Measurements from ENCODE around the gene PRR35. TPM values are rescaled to one million over a fixed set of nuclear protein-coding genes. Genes with fewer than 3 reads are reported as not detected.

The PRR35 gene
- total RNA-seq, 1 donor from 2014 or later: not detected

DNA sequence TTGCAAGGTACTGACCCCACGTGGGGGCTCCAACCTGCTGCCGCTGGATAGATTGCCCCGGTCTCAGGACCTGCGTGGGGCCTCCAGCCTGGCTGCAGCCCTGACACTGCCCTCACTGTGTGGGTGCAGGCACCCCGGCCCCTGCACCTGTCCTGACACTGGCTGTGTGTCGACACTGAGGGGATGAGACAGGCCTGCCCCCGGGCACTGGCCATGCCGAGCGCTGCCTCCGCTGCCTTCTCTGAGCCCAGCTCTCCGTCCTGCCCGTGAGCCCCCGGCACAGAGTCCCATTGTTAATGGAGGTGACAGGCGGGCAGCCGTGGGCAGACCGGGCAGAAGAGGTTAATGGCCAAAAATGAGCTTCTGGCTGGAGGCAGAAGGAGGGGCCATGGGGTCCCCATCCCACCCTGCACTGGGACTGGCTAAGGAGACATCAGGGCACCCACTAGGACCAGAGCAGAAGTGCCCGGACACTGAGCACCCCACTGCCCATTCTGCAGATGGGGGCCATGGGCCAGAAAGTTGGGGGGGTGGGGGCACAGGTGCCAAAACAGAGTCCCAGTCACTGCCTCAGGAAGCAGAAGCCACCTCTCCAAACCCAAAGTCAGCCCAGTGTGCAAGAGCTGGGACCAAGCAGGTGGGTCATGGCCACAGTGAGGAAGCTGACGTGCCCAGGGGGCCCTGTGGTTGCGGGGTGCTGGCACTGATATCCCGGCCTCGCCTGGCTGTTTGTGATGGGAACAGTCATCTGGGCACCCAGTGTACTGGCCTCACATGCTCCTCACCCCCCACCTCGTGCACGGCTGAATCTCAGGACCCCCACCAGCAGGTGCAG is 2.5 kb upstream of the PRR35 start:
- Mint-ChIP-seq H3K4me3 (ENCODE audit: low read depth) (no peak overlapping the region), H3K36me3 (ENCODE audit: low read depth) (peaks cover 3% of the 10 kb centered on the region), H3K27ac (no peak overlapping the region), H3K27me3 (ENCODE audit: low read depth) (peaks cover 10% of the 10 kb centered on the region), H3K4me1 (ENCODE audit: low read depth) (no peaks in the 10 kb centered on the region), H3K9me3 (no peaks in the 10 kb centered on the region)
- intact Hi-C loops (cut with micrococcal nuclease): no loop called here
- DNase-seq (ENCODE audit: low spot score): no peak

DNA sequence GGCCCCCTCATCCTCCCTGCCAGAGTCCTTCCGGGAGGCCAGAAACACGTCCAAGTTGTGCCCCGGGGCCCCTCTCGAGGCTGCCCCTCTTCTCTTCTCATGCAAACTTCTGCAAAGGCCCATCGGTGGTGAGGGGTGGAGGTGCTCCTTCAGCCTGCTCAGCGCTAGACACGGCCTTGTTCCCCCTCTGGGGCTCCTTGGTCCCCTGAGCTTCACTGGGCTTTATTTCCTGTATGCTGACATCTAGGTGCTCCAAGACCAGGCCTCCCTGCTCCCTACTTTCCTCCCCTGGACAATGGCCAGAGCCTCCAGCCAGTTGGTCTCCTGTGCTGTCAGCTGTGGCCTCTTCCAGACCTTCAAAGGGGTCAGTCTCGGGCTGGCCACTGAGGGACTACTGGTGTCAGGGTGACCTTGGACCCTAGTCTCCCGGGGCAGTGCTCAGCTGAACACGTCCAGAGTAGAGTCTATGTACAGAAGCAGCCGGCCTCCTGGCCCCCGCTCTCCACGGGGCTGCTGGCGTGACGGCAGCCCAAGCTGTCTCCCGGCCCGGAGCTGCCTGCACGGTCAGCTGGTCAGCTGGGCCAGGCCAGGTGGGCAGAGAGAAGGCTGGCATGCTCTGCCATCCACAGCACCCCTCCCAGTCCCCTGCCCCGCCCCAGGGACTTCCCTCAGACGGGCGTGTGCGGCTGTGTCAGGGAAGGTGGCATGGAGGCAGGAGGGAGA is 1.7 kb upstream of the PRR35 start:
- no peak overlapping the region for H3K27ac Mint-ChIP-seq
- no peaks in the 10 kb centered on the region for H3K9me3 Mint-ChIP-seq
- H3K4me1 Mint-ChIP-seq (ENCODE audit: low read depth): no peaks in the 10 kb centered on the region
- intact Hi-C loops (cut with micrococcal nuclease): no loop called here
- H3K36me3 Mint-ChIP-seq (ENCODE audit: low read depth): peaks cover 3% of the 10 kb centered on the region
- DNase-seq (ENCODE audit: low spot score): no peak
- H3K27me3 Mint-ChIP-seq (ENCODE audit: low read depth): peaks cover 10% of the 10 kb centered on the region
- H3K4me3 Mint-ChIP-seq (ENCODE audit: low read depth): no peak overlapping the region

DNA sequence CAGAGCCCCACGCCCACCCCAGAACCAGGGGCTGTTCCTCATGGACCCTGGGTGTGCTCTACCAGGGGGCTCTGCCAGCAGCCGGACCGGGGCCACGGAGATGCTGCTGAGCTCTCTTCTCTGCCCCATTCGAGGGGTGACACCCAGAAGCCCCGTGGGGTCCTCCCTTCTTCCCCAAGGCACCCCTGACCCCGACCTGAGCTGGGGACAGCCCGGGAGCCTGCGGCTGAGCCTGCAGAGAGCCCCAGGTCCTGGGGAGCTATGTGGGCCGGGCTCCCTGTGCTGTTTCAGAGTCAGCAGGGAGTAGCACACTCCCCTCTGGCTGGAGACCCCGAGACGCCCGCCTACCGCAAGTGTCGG is 1.2 kb upstream of the PRR35 start:
- DNase-seq (ENCODE audit: low spot score): no peak
- no peak overlapping the region for H3K4me3 Mint-ChIP-seq (ENCODE audit: low read depth)
- H3K27me3 Mint-ChIP-seq (ENCODE audit: low read depth): peaks cover 10% of the 10 kb centered on the region
- no peaks in the 10 kb centered on the region for H3K9me3 Mint-ChIP-seq
- no peak overlapping the region for H3K27ac Mint-ChIP-seq
- H3K36me3 Mint-ChIP-seq (ENCODE audit: low read depth): peaks cover 3% of the 10 kb centered on the region
- no peaks in the 10 kb centered on the region for H3K4me1 Mint-ChIP-seq (ENCODE audit: low read depth)
- intact Hi-C loops (cut with micrococcal nuclease): no loop called here

DNA sequence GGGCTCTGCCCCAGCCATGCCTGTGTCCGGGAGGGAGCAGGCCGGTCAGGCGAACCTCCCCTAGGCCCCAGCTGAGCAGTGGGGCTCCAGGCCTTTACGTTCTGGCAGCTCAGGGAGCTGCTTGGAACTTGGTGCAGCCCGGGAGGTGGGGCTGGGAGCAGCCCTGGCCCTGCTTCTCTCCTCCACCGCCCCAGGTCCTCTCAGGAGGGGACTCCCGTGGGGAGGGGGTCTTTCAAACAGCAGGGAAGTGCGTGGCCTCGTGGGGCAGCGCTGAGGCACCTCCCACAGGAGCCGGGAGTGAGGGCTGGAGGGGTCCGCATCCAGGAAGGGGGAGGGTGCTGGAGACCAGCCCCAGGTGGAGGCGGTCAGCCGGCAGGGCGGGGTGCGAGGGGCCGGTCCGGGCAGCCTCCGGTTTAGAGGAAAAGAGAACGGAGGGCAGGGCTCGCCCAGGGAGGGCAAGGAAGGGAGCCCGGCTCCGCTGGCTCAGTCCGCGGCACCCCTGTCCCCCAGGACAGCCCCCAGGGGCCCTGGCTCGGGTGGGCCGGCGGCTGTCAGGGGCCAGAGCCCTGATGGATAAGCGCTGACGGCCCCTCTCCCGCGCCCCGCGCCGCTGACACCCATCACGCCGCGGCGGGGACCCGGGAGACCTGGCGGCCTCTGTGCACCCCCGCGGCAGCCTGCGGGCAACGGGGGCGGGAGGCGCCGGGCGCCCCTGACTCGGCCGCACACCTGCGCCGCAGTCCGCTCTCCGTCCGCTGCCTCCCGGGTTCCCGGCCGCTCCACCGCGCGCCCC is 587 bp upstream of the PRR35 start:
- H3K36me3 Mint-ChIP-seq (ENCODE audit: low read depth): no peaks in the 10 kb centered on the region
- no peaks in the 10 kb centered on the region for H3K4me1 Mint-ChIP-seq (ENCODE audit: low read depth)
- no peak for DNase-seq (ENCODE audit: low spot score)
- H3K27me3 Mint-ChIP-seq (ENCODE audit: low read depth): peaks cover 10% of the 10 kb centered on the region
- intact Hi-C loops (cut with micrococcal nuclease): no loop called here
- no peaks in the 10 kb centered on the region for H3K9me3 Mint-ChIP-seq
- no peak overlapping the region for H3K4me3 Mint-ChIP-seq (ENCODE audit: low read depth)
- no peak overlapping the region for H3K27ac Mint-ChIP-seq

DNA sequence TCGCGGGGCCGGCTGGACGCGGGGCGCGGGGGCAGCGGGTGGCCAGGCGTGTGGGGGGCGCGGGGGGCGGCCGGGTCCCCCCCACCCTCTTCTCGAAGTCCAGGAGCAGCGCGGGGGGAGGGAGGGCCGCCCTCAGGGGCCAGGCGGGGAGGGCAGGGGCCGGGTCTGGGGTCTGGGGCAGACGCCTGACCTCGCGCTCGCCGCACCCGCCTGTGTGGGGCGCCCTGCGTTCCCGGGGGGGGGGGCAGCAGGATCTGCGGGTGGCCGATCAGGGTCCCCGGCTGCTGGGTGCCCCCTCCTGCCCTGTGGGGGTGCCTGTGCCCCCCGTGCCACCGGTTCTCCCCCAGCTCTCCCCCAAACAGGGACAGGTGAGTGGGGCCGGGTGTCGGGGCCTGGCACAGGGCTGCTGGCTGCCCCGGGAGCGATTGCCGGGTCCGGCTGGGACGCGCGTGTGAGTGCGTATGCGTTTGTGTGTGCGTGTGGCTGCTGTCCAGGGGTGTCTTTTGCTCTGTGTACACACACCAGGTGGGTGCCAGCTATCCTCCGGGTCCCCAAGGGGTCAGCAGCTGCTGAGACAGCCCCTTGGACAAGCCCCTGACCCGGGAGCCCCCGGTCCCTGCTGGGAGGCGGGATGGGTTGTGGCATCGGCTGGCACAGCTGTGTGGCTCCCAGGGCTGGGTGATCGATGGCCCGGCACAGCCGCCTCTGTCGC is 663 bp downstream of the PRR35 start:
- no peaks in the 10 kb centered on the region for H3K36me3 Mint-ChIP-seq (ENCODE audit: low read depth)
- no peaks in the 10 kb centered on the region for H3K9me3 Mint-ChIP-seq
- no peak overlapping the region for H3K27ac Mint-ChIP-seq
- H3K4me1 Mint-ChIP-seq (ENCODE audit: low read depth): no peaks in the 10 kb centered on the region
- DNase-seq (ENCODE audit: low spot score): no peak
- H3K27me3 Mint-ChIP-seq (ENCODE audit: low read depth): peaks cover 10% of the 10 kb centered on the region
- H3K4me3 Mint-ChIP-seq (ENCODE audit: low read depth): no peak overlapping the region
- intact Hi-C loops (cut with micrococcal nuclease): no loop called here

DNA sequence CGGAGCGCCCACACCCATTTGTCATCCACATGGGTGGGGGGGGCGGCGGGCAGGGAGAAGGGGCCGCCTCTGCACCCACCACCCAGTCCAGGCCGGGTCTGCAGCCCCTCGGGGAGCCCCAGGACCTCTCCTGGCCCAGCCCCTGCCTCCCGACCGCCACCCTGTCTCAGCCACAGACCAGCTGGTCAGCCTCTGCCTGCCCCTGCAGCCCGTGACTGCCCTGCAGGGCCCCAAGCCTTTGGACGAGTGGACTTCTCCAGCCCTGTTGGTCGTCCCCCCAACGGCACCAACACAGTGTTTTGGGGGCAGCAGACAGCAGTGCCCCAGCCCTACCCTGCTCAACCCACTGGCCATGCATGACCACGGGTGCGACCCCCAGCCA is 1.2 kb downstream of the PRR35 start:
- Mint-ChIP-seq H3K9me3 (no peaks in the 10 kb centered on the region), H3K36me3 (ENCODE audit: low read depth) (no peaks in the 10 kb centered on the region), H3K27me3 (ENCODE audit: low read depth) (peaks cover 10% of the 10 kb centered on the region), H3K27ac (no peak overlapping the region), H3K4me1 (ENCODE audit: low read depth) (no peaks in the 10 kb centered on the region), H3K4me3 (ENCODE audit: low read depth) (no peak overlapping the region)
- no peak for DNase-seq (ENCODE audit: low spot score)
- intact Hi-C loops (cut with micrococcal nuclease): no loop called here

DNA sequence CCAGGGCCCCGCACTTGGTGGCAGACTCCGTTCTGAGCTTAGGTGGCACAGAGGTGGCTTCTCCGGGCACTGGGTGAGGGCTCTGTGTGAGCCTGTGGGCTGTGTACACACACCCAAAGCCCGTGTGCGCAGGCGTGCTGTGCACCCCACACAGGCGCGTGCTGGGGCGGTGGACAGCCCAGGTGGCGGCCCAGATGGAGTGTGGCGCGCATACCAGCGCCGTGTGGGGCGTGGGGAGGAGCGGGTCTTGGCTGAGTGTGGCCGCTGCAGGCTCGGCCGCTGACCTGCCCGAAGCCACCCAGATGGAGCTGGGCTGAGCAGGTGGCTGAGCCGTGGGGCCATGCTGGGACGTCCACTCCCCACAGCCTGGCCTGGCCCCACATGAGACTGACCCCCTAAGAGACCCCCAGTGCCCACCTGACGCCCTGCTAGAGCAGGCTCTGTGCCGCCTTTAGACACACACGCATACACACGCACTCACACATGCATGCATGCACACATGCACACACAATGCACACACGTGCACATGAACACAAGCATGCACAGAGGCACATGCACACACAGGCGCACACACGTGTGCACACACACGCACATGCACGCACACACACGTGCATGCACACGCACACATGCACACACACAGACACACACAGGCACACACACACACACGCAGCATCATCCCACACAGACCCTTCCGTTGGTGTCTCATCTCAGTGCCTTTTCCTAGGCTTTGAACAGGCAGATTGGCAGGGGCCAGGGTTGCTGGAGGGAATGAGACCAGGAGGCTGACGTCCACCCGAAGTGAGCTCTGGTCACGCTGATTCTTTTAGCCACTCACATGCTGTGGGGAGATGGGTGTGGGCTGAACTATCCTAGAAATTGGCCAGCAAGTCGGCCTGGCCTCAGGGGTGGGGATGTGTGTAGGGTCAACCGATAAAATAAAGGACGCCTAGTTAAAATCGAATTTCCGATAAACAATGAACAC is 2.1 kb downstream of the PRR35 start:
- H3K4me3 Mint-ChIP-seq (ENCODE audit: low read depth): no peak overlapping the region
- DNase-seq (ENCODE audit: low spot score): no peak
- intact Hi-C loops (cut with micrococcal nuclease): no loop called here
- no peak overlapping the region for H3K27ac Mint-ChIP-seq
- peaks cover 6% of the 10 kb centered on the region for H3K4me1 Mint-ChIP-seq (ENCODE audit: low read depth)
- no peaks in the 10 kb centered on the region for H3K9me3 Mint-ChIP-seq
- H3K36me3 Mint-ChIP-seq (ENCODE audit: low read depth): no peaks in the 10 kb centered on the region
- peaks cover 10% of the 10 kb centered on the region for H3K27me3 Mint-ChIP-seq (ENCODE audit: low read depth)

DNA sequence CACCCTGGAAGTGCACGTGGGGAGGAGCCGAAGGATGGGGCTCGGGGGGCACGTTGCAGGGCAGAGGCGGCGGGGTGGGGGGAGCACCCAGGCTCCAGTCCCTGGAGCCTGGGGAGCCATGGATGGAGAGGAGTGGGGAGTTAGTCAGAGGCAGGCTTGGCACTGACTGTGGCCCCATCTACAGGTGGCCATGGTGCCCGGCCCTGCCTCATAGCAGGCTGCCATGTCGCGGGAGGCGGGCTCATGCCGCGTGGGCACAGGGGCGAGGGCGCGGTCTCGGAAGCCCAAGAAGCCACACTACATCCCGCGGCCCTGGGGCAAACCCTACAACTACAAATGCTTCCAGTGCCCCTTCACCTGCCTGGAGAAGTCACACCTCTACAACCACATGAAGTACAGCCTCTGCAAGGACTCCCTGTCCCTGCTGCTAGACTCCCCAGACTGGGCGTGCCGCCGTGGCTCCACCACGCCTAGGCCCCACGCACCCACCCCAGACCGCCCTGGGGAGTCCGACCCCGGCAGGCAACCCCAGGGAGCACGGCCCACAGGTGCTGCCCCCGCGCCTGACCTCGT is 3.0 kb downstream of the PRR35 start:
- no peaks in the 10 kb centered on the region for H3K36me3 Mint-ChIP-seq (ENCODE audit: low read depth)
- no peak overlapping the region for H3K4me3 Mint-ChIP-seq (ENCODE audit: low read depth)
- DNase-seq (ENCODE audit: low spot score): no peak
- intact Hi-C loops (cut with micrococcal nuclease): no loop called here
- H3K27ac Mint-ChIP-seq: no peak overlapping the region
- H3K4me1 Mint-ChIP-seq (ENCODE audit: low read depth): peaks cover 6% of the 10 kb centered on the region
- H3K27me3 Mint-ChIP-seq (ENCODE audit: low read depth): peaks cover 10% of the 10 kb centered on the region
- H3K9me3 Mint-ChIP-seq: no peaks in the 10 kb centered on the region

DNA sequence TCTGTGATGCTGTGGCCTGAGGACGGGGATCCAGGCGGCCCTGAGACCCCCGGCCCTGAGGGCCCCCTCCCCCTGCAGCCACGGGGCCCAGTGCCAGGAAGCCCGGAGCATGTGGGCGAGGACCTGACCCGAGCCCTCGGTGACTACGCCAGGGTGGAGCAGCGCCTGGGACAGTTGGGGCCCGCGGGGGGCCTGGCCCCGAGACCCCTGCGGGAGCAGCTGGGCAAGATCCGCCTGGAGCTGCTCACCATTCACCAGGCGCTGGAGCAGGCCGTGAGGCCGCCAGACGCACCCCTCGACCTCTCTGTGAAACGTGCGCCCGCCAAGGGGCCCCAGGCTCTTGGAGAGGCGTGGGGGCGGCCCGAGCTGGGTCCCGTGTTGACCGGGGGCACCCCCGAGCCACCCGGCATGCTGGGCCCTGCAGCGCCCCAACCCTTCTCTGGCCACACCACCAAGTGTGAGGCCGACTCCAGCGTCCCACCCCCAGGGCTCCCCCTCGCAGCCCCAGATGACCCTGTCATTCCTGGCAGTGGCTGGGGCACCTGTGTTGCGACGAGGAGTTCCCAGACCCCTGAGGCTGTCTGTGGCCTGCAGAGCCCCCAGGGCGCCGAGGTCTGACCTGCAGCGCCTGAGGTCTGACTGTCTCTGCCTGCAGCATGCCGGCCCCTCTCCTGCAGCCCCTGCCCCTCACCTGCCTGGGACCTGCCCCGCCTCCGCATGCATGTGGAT is 4.7 kb downstream of the PRR35 start:
- no peak overlapping the region for H3K4me3 Mint-ChIP-seq (ENCODE audit: low read depth)
- no peaks in the 10 kb centered on the region for H3K9me3 Mint-ChIP-seq
- intact Hi-C loops (cut with micrococcal nuclease): loop anchor here (5.0 kb wide), 1 partner anchor 38 kb away; the partner anchor contains the start of gene CAPN15
- no peak for DNase-seq (ENCODE audit: low spot score)
- H3K4me1 Mint-ChIP-seq (ENCODE audit: low read depth): peaks cover 13% of the 10 kb centered on the region
- H3K36me3 Mint-ChIP-seq (ENCODE audit: low read depth): no peaks in the 10 kb centered on the region
- H3K27me3 Mint-ChIP-seq (ENCODE audit: low read depth): peaks cover 4% of the 10 kb centered on the region
- no peak overlapping the region for H3K27ac Mint-ChIP-seq

DNA sequence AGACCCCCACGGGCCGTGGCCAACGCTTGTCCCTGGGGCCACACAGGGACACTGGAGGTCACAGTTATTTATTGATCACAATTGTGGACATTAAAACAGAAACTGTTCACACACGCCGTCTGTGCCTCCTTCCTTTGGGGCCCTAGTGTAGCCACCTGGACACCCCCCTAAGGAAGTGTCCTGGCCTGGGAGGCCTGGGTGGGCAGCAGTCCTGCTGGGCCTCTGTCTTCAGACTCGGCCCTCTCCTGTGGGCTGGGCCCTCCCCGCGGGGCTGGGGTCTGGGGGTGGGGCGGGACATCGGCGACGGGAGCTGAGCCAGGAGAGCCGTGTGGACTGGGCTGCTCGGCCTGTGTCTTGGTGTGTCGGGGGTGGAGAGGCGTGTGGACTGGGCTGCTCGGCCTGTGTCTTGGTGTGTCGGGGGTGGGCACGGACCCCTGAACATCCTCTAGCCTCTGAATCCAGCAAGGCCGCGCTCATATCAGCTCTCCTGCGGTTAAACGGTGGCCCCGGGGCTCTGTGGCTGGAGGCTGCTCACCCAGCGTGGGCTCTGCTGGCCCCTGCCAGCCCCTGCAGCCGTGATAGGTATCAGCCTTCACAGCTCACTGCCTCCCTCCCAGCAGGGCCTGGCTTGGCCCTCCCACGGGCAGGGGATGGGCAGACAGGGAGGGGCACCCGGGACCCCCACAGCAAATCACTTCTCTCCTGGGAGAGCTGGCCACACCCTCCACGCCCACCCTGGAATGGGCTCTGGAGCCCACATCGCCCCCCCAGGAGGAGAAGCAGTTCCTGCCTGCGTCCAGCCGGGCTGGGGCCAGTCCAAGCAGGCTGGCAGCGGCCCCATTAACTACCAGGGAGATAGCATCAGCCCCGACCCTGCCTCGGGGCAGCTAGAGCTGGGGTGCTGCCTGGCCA is 5.5 kb downstream of the PRR35 start:
- Mint-ChIP-seq H3K9me3 (no peaks in the 10 kb centered on the region), H3K4me3 (ENCODE audit: low read depth) (no peak overlapping the region), H3K36me3 (ENCODE audit: low read depth) (no peaks in the 10 kb centered on the region), H3K27ac (no peak overlapping the region), H3K27me3 (ENCODE audit: low read depth) (peaks cover 4% of the 10 kb centered on the region), H3K4me1 (ENCODE audit: low read depth) (peaks cover 13% of the 10 kb centered on the region)
- intact Hi-C loops (cut with micrococcal nuclease): loop anchor here (5.0 kb wide), 1 partner anchor 38 kb away; the partner anchor contains the start of gene CAPN15
- no peak for DNase-seq (ENCODE audit: low spot score)

Measured in activated T-helper 2 cell treated with anti-CD3 and anti-CD28 coated beads, Interferon-gamma antibody, Interleukin-2, Interleukin-4, amounts not matched to agents 10 μg/mL and 5 μg/mL and 100 μg/mL, durations not matched to agents 14 hours and 24 hours and 36 hours (primary cell).